ENCODE results near the gene ABHD8. TPM values are rescaled to one million over a fixed set of nuclear protein-coding genes. Genes with fewer than 3 reads are reported as not detected.

ABHD8 gene
- total and polyA plus RNA-seq, 2 experiments from 2014 or later: 5.5 to 16.5 TPM

DNA sequence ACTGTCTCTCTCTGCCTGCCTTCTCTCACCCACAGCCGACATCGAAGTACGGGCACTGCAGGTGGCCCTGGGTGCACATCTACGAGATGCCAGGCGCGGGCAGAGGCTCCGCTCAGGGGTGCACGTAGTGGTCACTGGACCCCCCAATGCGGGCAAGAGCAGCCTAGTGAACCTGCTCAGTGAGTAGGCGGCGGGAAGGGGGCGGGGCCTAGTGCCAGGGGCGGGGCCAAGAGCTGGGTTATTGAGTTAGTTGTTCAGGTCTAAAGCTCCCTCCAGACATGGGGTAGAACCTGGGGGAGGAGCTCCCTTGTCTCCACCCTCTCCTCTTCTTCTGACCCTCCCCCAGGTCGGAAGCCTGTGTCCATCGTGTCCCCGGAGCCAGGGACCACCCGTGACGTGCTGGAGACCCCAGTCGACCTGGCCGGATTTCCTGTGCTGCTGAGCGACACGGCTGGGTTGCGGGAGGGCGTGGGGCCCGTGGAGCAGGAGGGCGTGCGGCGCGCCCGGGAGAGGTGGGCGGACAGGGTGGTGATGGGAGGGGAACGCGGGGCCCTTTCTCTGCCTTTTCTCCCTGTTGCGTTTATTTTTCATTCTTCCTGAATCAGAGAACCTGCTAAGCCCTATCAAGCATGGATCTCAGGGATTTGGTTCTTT lies 36.0 kb upstream of the ABHD8 start:
- DNase-seq (ENCODE audit: low spot score) (peak; percentile 74), ATAC-seq (peak; percentile 1)
- Histone ChIP-seq H3K36me3 (ENCODE audit: insufficient read depth) (peaks cover 6% of the 10 kb centered on the region; the same call in 1 of the 2 replicates), H3F3A (replicated peaks; ENCODE audit: low read depth) (peaks cover 20% of the 10 kb centered on the region; the same call in 1 of the 2 replicates), H3K79me2 (replicated peaks; ENCODE audit: insufficient read depth) (no peaks in the 10 kb centered on the region), H3K27ac (ENCODE audit: low read depth) (peak overlapping the region; percentile 59), H3K4me1 (ENCODE audit: insufficient read depth) (peaks cover 26% of the 10 kb centered on the region; the same call in 1 of the 2 replicates), H3K4me2 (peak overlapping the region; percentile 48; the same call in 1 of the 2 replicates), H3K4me3 (peak overlapping the region; percentile 81; the same call in 1 of the 2 replicates), H2AFZ (no peak overlapping the region), H3K9me2 (ENCODE audit: insufficient read depth) (no peaks in the 10 kb centered on the region), H4K20me1 (replicated peaks; ENCODE audit: insufficient read depth) (no peaks in the 10 kb centered on the region), H3K27me3 (ENCODE audit: insufficient read depth) (no peaks in the 10 kb centered on the region)
- TF ChIP-seq, protein P1, sequence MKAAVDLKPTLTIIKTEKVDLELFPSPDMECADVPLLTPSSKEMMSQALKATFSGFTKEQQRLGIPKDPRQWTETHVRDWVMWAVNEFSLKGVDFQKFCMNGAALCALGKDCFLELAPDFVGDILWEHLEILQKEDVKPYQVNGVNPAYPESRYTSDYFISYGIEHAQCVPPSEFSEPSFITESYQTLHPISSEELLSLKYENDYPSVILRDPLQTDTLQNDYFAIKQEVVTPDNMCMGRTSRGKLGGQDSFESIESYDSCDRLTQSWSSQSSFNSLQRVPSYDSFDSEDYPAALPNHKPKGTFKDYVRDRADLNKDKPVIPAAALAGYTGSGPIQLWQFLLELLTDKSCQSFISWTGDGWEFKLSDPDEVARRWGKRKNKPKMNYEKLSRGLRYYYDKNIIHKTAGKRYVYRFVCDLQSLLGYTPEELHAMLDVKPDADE (IDR thresholded peaks at IDR 0.05): no peak
- TF ChIP-seq NANOG (IDR thresholded peaks at IDR 0.05; ENCODE audit: borderline replicate concordance) (no peak), EZH2phosphoT487 (IDR thresholded peaks at IDR 0.05; ENCODE audit: unreplicated experiment) (no peak), POLR2AphosphoS5 (IDR thresholded peaks at IDR 0.05; ENCODE audit: low read depth) (no peak), STAT1 (IDR thresholded peaks at IDR 0.05; ENCODE audit: unreplicated experiment) (no peak), ZNF462 (CRISPR knock-in tag; IDR thresholded peaks at IDR 0.05) (no peak), ZNF331 (CRISPR knock-in tag; IDR thresholded peaks at IDR 0.05; ENCODE audit: low read depth) (no peak), JUNB (IDR thresholded peaks at IDR 0.05; ENCODE audit: unreplicated experiment) (no peak)
- TF ChIP-seq, protein P2, sequence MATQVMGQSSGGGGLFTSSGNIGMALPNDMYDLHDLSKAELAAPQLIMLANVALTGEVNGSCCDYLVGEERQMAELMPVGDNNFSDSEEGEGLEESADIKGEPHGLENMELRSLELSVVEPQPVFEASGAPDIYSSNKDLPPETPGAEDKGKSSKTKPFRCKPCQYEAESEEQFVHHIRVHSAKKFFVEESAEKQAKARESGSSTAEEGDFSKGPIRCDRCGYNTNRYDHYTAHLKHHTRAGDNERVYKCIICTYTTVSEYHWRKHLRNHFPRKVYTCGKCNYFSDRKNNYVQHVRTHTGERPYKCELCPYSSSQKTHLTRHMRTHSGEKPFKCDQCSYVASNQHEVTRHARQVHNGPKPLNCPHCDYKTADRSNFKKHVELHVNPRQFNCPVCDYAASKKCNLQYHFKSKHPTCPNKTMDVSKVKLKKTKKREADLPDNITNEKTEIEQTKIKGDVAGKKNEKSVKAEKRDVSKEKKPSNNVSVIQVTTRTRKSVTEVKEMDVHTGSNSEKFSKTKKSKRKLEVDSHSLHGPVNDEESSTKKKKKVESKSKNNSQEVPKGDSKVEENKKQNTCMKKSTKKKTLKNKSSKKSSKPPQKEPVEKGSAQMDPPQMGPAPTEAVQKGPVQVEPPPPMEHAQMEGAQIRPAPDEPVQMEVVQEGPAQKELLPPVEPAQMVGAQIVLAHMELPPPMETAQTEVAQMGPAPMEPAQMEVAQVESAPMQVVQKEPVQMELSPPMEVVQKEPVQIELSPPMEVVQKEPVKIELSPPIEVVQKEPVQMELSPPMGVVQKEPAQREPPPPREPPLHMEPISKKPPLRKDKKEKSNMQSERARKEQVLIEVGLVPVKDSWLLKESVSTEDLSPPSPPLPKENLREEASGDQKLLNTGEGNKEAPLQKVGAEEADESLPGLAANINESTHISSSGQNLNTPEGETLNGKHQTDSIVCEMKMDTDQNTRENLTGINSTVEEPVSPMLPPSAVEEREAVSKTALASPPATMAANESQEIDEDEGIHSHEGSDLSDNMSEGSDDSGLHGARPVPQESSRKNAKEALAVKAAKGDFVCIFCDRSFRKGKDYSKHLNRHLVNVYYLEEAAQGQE (IDR thresholded peaks at IDR 0.05; ENCODE audit: unreplicated experiment): no peak
- H3K36me3 Mint-ChIP-seq (ENCODE audit: low read depth): peaks cover 32% of the 10 kb centered on the region
- H3K4me1 Mint-ChIP-seq: peaks cover 32% of the 10 kb centered on the region
- H3K9me3 Mint-ChIP-seq: peaks cover 3% of the 10 kb centered on the region; the same call in 1 of the 3 replicates
- peaks cover 24% of the 10 kb centered on the region for H3K27me3 Mint-ChIP-seq (ENCODE audit: insufficient read depth, low read depth, poor library complexity)
- H3K27ac Mint-ChIP-seq: no peak overlapping the region
- H3K4me3 Mint-ChIP-seq: peak overlapping the region; percentile 95; the same call in 2 of the 3 replicates
